Measurements from ENCODE around the gene PRKCB. TPM values are rescaled to one million over a fixed set of nuclear protein-coding genes. Genes with fewer than 3 reads are reported as not detected.

Gene PRKCB
- total RNA-seq, 1 donor from 2014 or later, result 24.1 TPM

DNA sequence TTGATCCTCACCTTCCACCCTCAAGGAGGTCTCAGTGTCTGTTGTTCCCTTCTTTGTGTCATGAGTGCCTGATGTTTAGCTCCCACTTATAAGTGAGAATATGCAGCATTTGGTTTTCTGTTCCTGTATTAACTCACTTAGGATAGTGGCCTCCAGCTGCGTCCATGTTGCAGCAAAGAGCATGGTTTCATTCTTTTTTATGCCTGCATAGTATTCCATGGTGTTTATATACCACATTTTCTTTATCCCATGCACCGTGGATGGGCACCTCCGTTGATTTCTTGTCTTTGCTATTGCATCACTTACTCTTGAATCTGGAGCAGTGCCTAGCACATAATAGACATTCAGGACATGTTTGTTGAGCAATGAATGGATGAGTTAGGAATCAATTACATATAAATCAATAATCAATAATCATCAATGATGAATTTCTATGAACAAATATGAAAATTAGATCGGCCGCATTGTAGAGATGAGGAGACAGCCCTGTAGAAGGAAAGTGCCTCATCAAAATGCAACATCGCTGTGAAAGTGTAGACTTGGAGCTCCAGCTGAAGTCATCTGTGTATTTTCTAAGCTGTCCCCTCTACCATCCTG is 129.5 kb downstream of the PRKCB start:
- no peak for TF ChIP-seq CTCF (IDR thresholded peaks at IDR 0.05)
- no peaks in the 10 kb centered on the region for H3K27me3 ChIP-seq (ENCODE audit: low read depth)
- DNase-seq (no peak), ATAC-seq (no peak)
- no peaks in the 10 kb centered on the region for H3K9me3 ChIP-seq
- intact Hi-C loops (cut with DNase I), result no loop called here
- no peaks in the 10 kb centered on the region for H3K4me1 ChIP-seq
- H3K27ac ChIP-seq, result no peak overlapping the region
- no peak overlapping the region for H3K4me3 ChIP-seq
- no peaks in the 10 kb centered on the region for H3K36me3 ChIP-seq

- no peak for TF ChIP-seq CTCF (IDR thresholded peaks at IDR 0.05)
- no peak for ATAC-seq
Observed at GRCh38 chr16:23966597-23967394, 131.0 kb downstream of the PRKCB start.

GRCh38 chr16:23967775-23968174 is 132.0 kb downstream of the PRKCB start:
- no peak overlapping the region for H3K27ac ChIP-seq
- ATAC-seq, result no peak
- no peaks in the 10 kb centered on the region for H3K27me3 ChIP-seq (ENCODE audit: low read depth)
- no peak for DNase-seq
- H3K36me3 ChIP-seq, result no peaks in the 10 kb centered on the region
- intact Hi-C loops (cut with DNase I), result no loop called here
- H3K4me3 ChIP-seq, result no peak overlapping the region
- TF ChIP-seq CTCF (IDR thresholded peaks at IDR 0.05), result no peak
- H3K9me3 ChIP-seq, result no peaks in the 10 kb centered on the region
- H3K4me1 ChIP-seq, result no peaks in the 10 kb centered on the region

More at GRCh38 chr16:23966597-23967394, 131.0 kb downstream of the PRKCB start:
- Histone ChIP-seq H3K9me3 (no peaks in the 10 kb centered on the region), H3K27me3 (ENCODE audit: low read depth) (no peaks in the 10 kb centered on the region), H3K27ac (no peak overlapping the region), H3K4me1 (no peaks in the 10 kb centered on the region), H3K36me3 (no peaks in the 10 kb centered on the region), H3K4me3 (no peak overlapping the region)
- intact Hi-C loops (cut with DNase I), result no loop called here
- no peak for DNase-seq

- ATAC-seq, result no peak
Observed at GRCh38 chr16:23968176-23968575, 132.4 kb downstream of the PRKCB start.

More at GRCh38 chr16:23968176-23968575, 132.4 kb downstream of the PRKCB start:
- H3K27me3 ChIP-seq (ENCODE audit: low read depth), result no peaks in the 10 kb centered on the region
- intact Hi-C loops (cut with DNase I), result no loop called here
- no peaks in the 10 kb centered on the region for H3K36me3 ChIP-seq
- no peak overlapping the region for H3K4me3 ChIP-seq
- H3K9me3 ChIP-seq, result no peaks in the 10 kb centered on the region
- no peak for DNase-seq
- no peak for TF ChIP-seq CTCF (IDR thresholded peaks at IDR 0.05)
- H3K27ac ChIP-seq, result no peak overlapping the region
- H3K4me1 ChIP-seq, result no peaks in the 10 kb centered on the region
